ENCODE data around the gene PCDHGA5.
A peak's percentile ranks its signal among the peaks of the same experiment; 100 is the strongest.
"Not testable (repeated sequence)": the region's sequence is repeated elsewhere in the genome, so short reads cannot be mapped to it uniquely, and the experiment has no call there.

Gene PCDHGA5

GRCh38 chr5:141343953-141344463 lies 20.0 kb upstream of the PCDHGA5 start:
- H3K4me3 ChIP-seq (ENCODE audit: low read length): peak overlapping the region; percentile 48
- no peak for TF ChIP-seq CTCF (conservative IDR thresholded peaks at IDR 0.05; ENCODE audit: low read length)
- DNase-seq (ENCODE audit: low read depth): no peak

GRCh38 chr5:141345327-141345726 lies 18.6 kb upstream of the PCDHGA5 start:
- no peak for DNase-seq (ENCODE audit: low read depth)
- no peak for TF ChIP-seq CTCF (conservative IDR thresholded peaks at IDR 0.05; ENCODE audit: low read length)
- no peak overlapping the region for H3K4me3 ChIP-seq (ENCODE audit: low read length)

DNA sequence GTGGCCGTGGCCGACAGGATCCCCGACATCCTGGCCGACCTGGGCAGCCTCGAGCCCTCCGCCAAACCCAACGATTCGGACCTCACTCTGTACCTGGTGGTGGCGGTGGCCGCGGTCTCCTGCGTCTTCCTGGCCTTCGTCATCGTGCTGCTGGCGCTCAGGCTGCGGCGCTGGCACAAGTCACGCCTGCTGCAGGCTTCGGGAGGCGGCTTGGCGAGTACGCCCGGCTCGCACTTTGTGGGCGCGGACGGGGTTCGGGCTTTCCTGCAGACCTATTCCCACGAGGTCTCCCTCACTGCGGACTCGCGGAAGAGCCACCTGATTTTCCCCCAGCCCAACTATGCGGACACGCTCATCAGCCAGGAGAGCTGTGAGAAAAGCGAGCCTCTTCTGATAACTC lies 17.9 kb upstream of the PCDHGA5 start:
- not testable (repeated sequence) for DNase-seq (ENCODE audit: low read depth); H3K4me3 ChIP-seq (ENCODE audit: low read length)

- TF ChIP-seq CTCF (conservative IDR thresholded peaks at IDR 0.05; ENCODE audit: low read length): peak; percentile 72
- peak; percentile 69 for DNase-seq (ENCODE audit: low read depth)
- peak within 1 kb of the TSS; percentile 59 for H3K4me3 ChIP-seq (ENCODE audit: low read length)
Observed at GRCh38 chr5:141349917-141350619, 13.9 kb upstream of the PCDHGA5 start, which contains the start of gene PCDHGB1. Gene PCDHGB1, plus strand, starts transcription at chr5:141350099. Its CDS starts 162 bp downstream, at chr5:141350261.

DNA sequence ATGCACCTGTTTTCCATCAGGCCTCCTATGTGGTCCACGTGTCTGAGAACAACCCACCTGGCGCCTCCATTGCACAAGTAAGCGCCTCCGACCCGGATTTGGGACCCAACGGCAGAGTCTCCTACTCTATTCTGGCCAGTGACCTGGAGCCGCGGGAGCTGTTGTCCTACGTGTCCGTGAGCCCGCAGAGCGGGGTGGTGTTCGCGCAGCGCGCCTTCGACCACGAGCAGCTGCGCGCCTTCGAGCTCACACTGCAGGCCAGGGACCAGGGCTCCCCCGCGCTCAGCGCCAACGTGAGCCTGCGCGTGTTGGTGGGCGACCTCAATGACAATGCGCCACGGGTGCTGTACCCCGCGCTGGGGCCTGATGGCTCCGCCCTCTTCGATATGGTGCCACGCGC lies 12.4 kb upstream of the PCDHGA5 start:
- TF ChIP-seq CTCF (conservative IDR thresholded peaks at IDR 0.05; ENCODE audit: low read length): no peak
- DNase-seq (ENCODE audit: low read depth): no peak
- H3K4me3 ChIP-seq (ENCODE audit: low read length): no peak overlapping the region

DNA sequence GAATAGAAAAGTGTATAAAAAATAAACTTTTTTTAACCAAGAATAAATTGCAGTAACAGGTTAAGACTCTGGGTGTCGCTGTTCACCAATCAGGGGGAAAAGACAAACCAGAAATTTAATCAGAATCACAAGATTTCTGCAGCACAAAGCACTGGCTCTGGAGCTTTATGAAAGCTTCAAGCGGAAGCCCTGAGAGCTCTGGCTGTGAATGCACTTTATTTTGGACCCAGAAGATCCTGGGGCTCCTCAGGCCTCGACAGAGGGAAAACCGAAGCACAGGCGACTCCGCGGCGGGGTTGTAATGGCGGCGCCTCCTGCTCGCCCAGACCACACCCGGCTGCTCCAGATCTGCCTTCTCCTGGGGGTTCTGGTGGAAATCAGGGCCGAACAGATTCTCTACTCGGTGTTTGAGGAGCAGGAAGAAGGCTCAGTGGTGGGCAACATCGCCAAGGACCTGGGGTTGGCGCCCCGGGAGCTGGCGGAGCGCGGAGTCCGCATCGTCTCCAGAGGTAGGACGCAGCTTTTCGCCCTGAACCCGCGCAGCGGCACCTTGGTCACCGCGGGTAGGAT lies 9.0 kb upstream of the PCDHGA5 start, which contains the start of gene PCDHGA4:
PCDHGA4 (plus strand) TSS at position 122 of the 570 bp plus-strand sequence; CDS start at position 209, 87 bp downstream.
- peak; percentile 36 for DNase-seq (ENCODE audit: low read depth)
- peak; percentile 64 for TF ChIP-seq CTCF (conservative IDR thresholded peaks at IDR 0.05; ENCODE audit: low read length)
- H3K4me3 ChIP-seq (ENCODE audit: low read length): peak within 1 kb of the TSS; percentile 58

- H3K4me3 ChIP-seq (ENCODE audit: low read length): peak overlapping the region; percentile 58
- no peak for DNase-seq (ENCODE audit: low read depth)
- TF ChIP-seq CTCF (conservative IDR thresholded peaks at IDR 0.05; ENCODE audit: low read length): no peak
Observed at GRCh38 chr5:141355641-141356040, 8.3 kb upstream of the PCDHGA5 start.

All from AG10803 (cell line).